ENCODE measurements around the gene VAPA.

- TF ChIP-seq CTCF (IDR thresholded peaks at IDR 0.05 in 8 of 11, conservative IDR thresholded peaks at IDR 0.05 in 3 of 11), result no peak
- TF ChIP-seq POLR2A (IDR thresholded peaks at IDR 0.05), result no peak
These were observed 45.7 kb downstream of the VAPA start for GRCh38 chr18:9959564-9959963.

All from spleen (tissue), 7 donors.